Common myeloid progenitor, CD34-positive (primary cell): Measurements from ENCODE around the gene GBP1.

ENCODE experiments used
- CTCF ChIA-PET: fragments of 350-600 bp; sonication (Branson Sonifier 250); formaldehyde crosslinking; loops from one replicate; lab custom pipeline; 2021; ENCODE audit warnings: antibody characterized with exemption; lab: Charles Lee
- POLR2A ChIA-PET: fragments of 350-600 bp; sonication (Branson Sonifier 250); formaldehyde crosslinking; loops from one replicate; lab custom pipeline; 2021; ENCODE audit warnings: antibody characterized with exemption; lab: Charles Lee
- DNase-seq, 3 donors: peaks; one replicate each; pipeline versions ENCODE4 v3.0.0 to v3.0.0-alpha.2; 2013
- H3K27ac ChIP-seq, 2 experiments: 1 replicate in 1 of 2; 2 replicates in 1 of 2; pipeline ENCODE4 v1.7.0; 2013; ENCODE audit warnings: inconsistent platforms in 2 of 2, low read length in 2 of 2, mild to moderate bottlenecking in 2 of 2, low read depth in 1 of 2, moderate library complexity in 1 of 2; ENCODE audit not compliant: severe bottlenecking in 2 of 2, insufficient read depth in 1 of 2, poor library complexity in 1 of 2
- H3K27me3 ChIP-seq, 5 experiments: replicated peaks in 2 of 5; 1 replicate in 3 of 5; 2 replicates in 2 of 5; pipeline versions ENCODE4 v1.6.1 to v1.7.0; 2013; ENCODE audit warnings: low read length in 4 of 5, mild to moderate bottlenecking in 2 of 5, moderate library complexity in 2 of 5, inconsistent platforms in 1 of 5; ENCODE audit not compliant: insufficient read depth in 5 of 5, control insufficient read depth in 4 of 5
- H3K36me3 ChIP-seq, 4 experiments: 1 replicate in 2 of 4; 2 replicates in 2 of 4; pipeline versions ENCODE4 v1.6.1 to v1.7.0; 2013; ENCODE audit warnings: low read length in 3 of 4, control low read depth in 1 of 4, mild to moderate bottlenecking in 1 of 4; ENCODE audit not compliant: control insufficient read depth in 4 of 4, insufficient read depth in 4 of 4
- H3K4me1 ChIP-seq, 4 experiments: 1 replicate in 3 of 4; 2 replicates in 1 of 4; pipeline versions ENCODE4 v1.6.1 to v1.7.1; 2013; ENCODE audit warnings: low read length in 3 of 4, mild to moderate bottlenecking in 3 of 4, control low read depth in 1 of 4, inconsistent platforms in 1 of 4, moderate library complexity in 1 of 4; ENCODE audit not compliant: control insufficient read depth in 4 of 4, insufficient read depth in 4 of 4; ENCODE audit errors: control extremely low read depth in 1 of 4
- H3K4me3 ChIP-seq, 7 experiments: 1 replicate in 4 of 7; 2 replicates in 3 of 7; pipeline versions ENCODE4 v1.5.1 to v1.7.0; 2013; ENCODE audit warnings: mild to moderate bottlenecking in 7 of 7, low read length in 6 of 7, moderate library complexity in 6 of 7, inconsistent platforms in 2 of 7, low read depth in 2 of 7, control low read depth in 1 of 7; ENCODE audit not compliant: insufficient read depth in 4 of 7, control insufficient read depth in 1 of 7; ENCODE audit errors: extremely low read depth in 1 of 7
- H3K9me3 ChIP-seq, 5 experiments: 1 replicate in 4 of 5; 2 replicates in 1 of 5; pipeline versions ENCODE4 v1.6.1 to v1.7.1; 2013; ENCODE audit warnings: low read length in 4 of 5, mild to moderate bottlenecking in 2 of 5, inconsistent platforms in 1 of 5, low read depth in 1 of 5, moderate library complexity in 1 of 5; ENCODE audit not compliant: control insufficient read depth in 4 of 5, insufficient read depth in 2 of 5; ENCODE audit errors: control extremely low read depth in 1 of 5
- WGBS: methylation state at CpG from one replicate; pipeline ENCODE4 v1.1.5; 2013; ENCODE audit not compliant: insufficient coverage; 5-methylcytosine and 5-hydroxymethylcytosine counted together

GBP1 gene

GRCh38 chr1:89100412-89100811 lies 35.4 kb upstream of the GBP1 start:
- Histone ChIP-seq H3K36me3 (peaks cover 0 to 16% (median 5%) of the 10 kb centered on the region in 4 experiments), H3K4me1 (peaks cover 0 to 6% (median 0%) of the 10 kb centered on the region in 4 experiments), H3K4me3 (no peak overlapping the region), H3K9me3 (peaks cover 0 to 11% (median 0%) of the 10 kb centered on the region in 5 experiments), H3K27me3 (no peaks in the 10 kb centered on the region), H3K27ac (no peak overlapping the region)
- CTCF ChIA-PET, result no interaction called here
- POLR2A ChIA-PET, result no interaction called here
- no peak for DNase-seq
- WGBS, result 100% methylated on average over 3 of the region's 3 CpGs

- DNase-seq, result peak in 2 of 3 donors; percentile 17 to 34
- no peak overlapping the region for H3K27ac ChIP-seq
- H3K36me3 ChIP-seq, result peaks cover 0 to under 1% (median 0%) of the 10 kb centered on the region in 4 experiments
- H3K4me3 ChIP-seq, result no peak overlapping the region
- peaks cover 0 to 6% (median 0%) of the 10 kb centered on the region in 4 experiments for H3K4me1 ChIP-seq
- no peaks in the 10 kb centered on the region for H3K27me3 ChIP-seq
- ChIA-PET POLR2A (no interaction called here), CTCF (interaction anchor here (1.0 kb wide), 1 partner anchor 11 kb away, joined by 3 read pairs; no protein-coding TSS in a partner anchor)
- peaks cover 0 to 11% (median 0%) of the 10 kb centered on the region in 5 experiments for H3K9me3 ChIP-seq
- 0% methylated on average over 1 of the region's 3 CpGs for WGBS
Observed at GRCh38 chr1:89098857-89099256, 33.8 kb upstream of the GBP1 start.

GRCh38 chr1:89095737-89096136 lies 30.7 kb upstream of the GBP1 start:
- ChIA-PET POLR2A (no interaction called here), CTCF (interaction anchor here (1.0 kb wide), 1 partner anchor 10 kb away, joined by 3 read pairs; no protein-coding TSS in a partner anchor)
- no peak overlapping the region for H3K4me3 ChIP-seq

GRCh38 chr1:89089962-89090361 lies 25.0 kb upstream of the GBP1 start:
- CTCF ChIA-PET, result no interaction called here
- no peak overlapping the region for H3K4me3 ChIP-seq

More at GRCh38 chr1:89095737-89096136, 30.7 kb upstream of the GBP1 start:
- Histone ChIP-seq H3K36me3 (no peaks in the 10 kb centered on the region), H3K4me1 (peaks cover 0 to 6% (median 0%) of the 10 kb centered on the region in 4 experiments), H3K9me3 (peaks cover 0 to 11% (median 0%) of the 10 kb centered on the region in 5 experiments), H3K27ac (no peak overlapping the region), H3K27me3 (no peaks in the 10 kb centered on the region)
- WGBS, result no CpG with 5 or more reads among the region's 2 CpGs
- DNase-seq, result no peak

GRCh38 chr1:89088572-89088971 lies 23.6 kb upstream of the GBP1 start:
- H3K4me1 ChIP-seq, result no peaks in the 10 kb centered on the region
- ChIA-PET POLR2A (no interaction called here), CTCF (interaction anchor here (1.1 to 1.2 kb wide), 2 partner anchors 10 to 365 kb away, joined by 3 read pairs; no protein-coding TSS in a partner anchor)
- WGBS, result 95% methylated on average over 8 of the region's 10 CpGs
- H3K9me3 ChIP-seq, result no peaks in the 10 kb centered on the region
- H3K27me3 ChIP-seq, result no peaks in the 10 kb centered on the region
- H3K4me3 ChIP-seq, result no peak overlapping the region
- no peak overlapping the region for H3K27ac ChIP-seq
- no peak for DNase-seq
- no peaks in the 10 kb centered on the region for H3K36me3 ChIP-seq

More at GRCh38 chr1:89089962-89090361, 25.0 kb upstream of the GBP1 start:
- Histone ChIP-seq H3K4me1 (no peaks in the 10 kb centered on the region), H3K36me3 (no peaks in the 10 kb centered on the region), H3K9me3 (no peaks in the 10 kb centered on the region), H3K27ac (no peak overlapping the region), H3K27me3 (no peaks in the 10 kb centered on the region)
- WGBS, result no CpG with 5 or more reads among the region's 1 CpG
- DNase-seq, result no peak
- POLR2A ChIA-PET, result no interaction called here

- POLR2A ChIA-PET, result no interaction called here
- Histone ChIP-seq H3K36me3 (no peaks in the 10 kb centered on the region), H3K9me3 (no peaks in the 10 kb centered on the region), H3K27ac (no peak overlapping the region), H3K27me3 (no peaks in the 10 kb centered on the region), H3K4me1 (no peaks in the 10 kb centered on the region), H3K4me3 (no peak overlapping the region)
- CTCF ChIA-PET, result interaction anchor here (1.1 to 1.2 kb wide), 3 partner anchors 12 to 366 kb away, joined by 3 read pairs; partner anchors contain the start of gene GBP2
- DNase-seq, result no peak
- 81% methylated on average over 5 of the region's 8 CpGs for WGBS
Observed at GRCh38 chr1:89087241-89087640, 22.2 kb upstream of the GBP1 start.

- H3K4me3 ChIP-seq, result no peak overlapping the region
- H3K9me3 ChIP-seq, result peaks cover 0 to 5% (median 0%) of the 10 kb centered on the region in 5 experiments
- POLR2A ChIA-PET, result interaction anchor here (0.7 kb wide), 1 partner anchor 32 kb away, joined by 3 read pairs; no protein-coding TSS in a partner anchor
- DNase-seq, result peak in 2 of 3 donors; percentile 50 to 80
- H3K27me3 ChIP-seq, result no peaks in the 10 kb centered on the region
- H3K36me3 ChIP-seq, result peaks cover 0 to 2% (median 0%) of the 10 kb centered on the region in 4 experiments
- H3K27ac ChIP-seq, result no peak overlapping the region
- CTCF ChIA-PET, result interaction anchor here (0.8 to 2.1 kb wide), 11 partner anchors 9 to 278 kb away, joined by 3 to 23 read pairs (median 3); partner anchors contain the start of gene GBP6
- H3K4me1 ChIP-seq, result no peaks in the 10 kb centered on the region
Observed at GRCh38 chr1:89085781-89086180, 20.8 kb upstream of the GBP1 start.
